ENCODE results near the gene CBFB.

The CBFB gene

GRCh38 chr16:67063008-67063407 lies 34.1 kb downstream of the CBFB start:
- no peaks in the 10 kb centered on the region for H3K27me3 ChIP-seq
- H3K4me1 ChIP-seq = peaks cover 16 to 57% (median 36%) of the 10 kb centered on the region in 10 experiments
- H3K4me2 ChIP-seq = peak overlapping the region; percentile 72 to 94 (median 81); a peak in 21 of 22 replicates
- peaks cover 48 to 79% (median 65%) of the 10 kb centered on the region in 11 experiments for H3K36me3 ChIP-seq
- peaks cover 0 to 37% (median 18%) of the 10 kb centered on the region in 11 experiments; a peak in 16 of 22 replicates for H3K9me3 ChIP-seq (replicated peaks in 1 of 11)
- H4K20me1 ChIP-seq = peaks cover 8 to 96% (median 69%) of the 10 kb centered on the region in 11 experiments; a peak in 17 of 22 replicates
- TF ChIP-seq Cebpa-rat (IDR thresholded peaks at IDR 0.05) = no peak
- peak overlapping the region in 7 of 10 experiments; percentile 33 to 47 (median 42); a peak in 9 of 20 replicates for H3K4me3 ChIP-seq
- H3K27ac ChIP-seq = peak overlapping the region in 9 of 11 experiments; percentile 25 to 85 (median 80); a peak in 17 of 22 replicates
- peak overlapping the region in 8 of 11 experiments; percentile 23 to 76 (median 64); a peak in 15 of 22 replicates for H3K9ac ChIP-seq

GRCh38 chr16:67068212-67068753 lies 39.3 kb downstream of the CBFB start:
- Histone ChIP-seq H3K4me1 (peaks cover 4 to 41% (median 18%) of the 10 kb centered on the region in 10 experiments), H3K27me3 (no peaks in the 10 kb centered on the region), H3K4me2 (no peak overlapping the region), H3K4me3 (no peak overlapping the region), H3K36me3 (peaks cover 77 to 100% (median 86%) of the 10 kb centered on the region in 11 experiments), H3K9me3 (replicated peaks in 1 of 11) (peaks cover 0 to 27% (median 15%) of the 10 kb centered on the region in 11 experiments; a peak in 15 of 22 replicates), H3K27ac (no peak overlapping the region), H4K20me1 (peaks cover 0 to 77% (median 45%) of the 10 kb centered on the region in 11 experiments; a peak in 16 of 22 replicates), H3K9ac (no peak overlapping the region)
- no peak for TF ChIP-seq Cebpa-rat (IDR thresholded peaks at IDR 0.05)

- no peak overlapping the region for H3K4me3 ChIP-seq
- no peak overlapping the region for H3K27ac ChIP-seq
- no peak for TF ChIP-seq Cebpa-rat (IDR thresholded peaks at IDR 0.05)
- no peak overlapping the region for H3K9ac ChIP-seq
- peaks cover 0 to 19% (median 0%) of the 10 kb centered on the region in 10 experiments; a peak in 7 of 20 replicates for H3K4me1 ChIP-seq
- H3K9me3 ChIP-seq (replicated peaks in 1 of 11) = peaks cover 0 to 20% (median 15%) of the 10 kb centered on the region in 11 experiments; a peak in 15 of 22 replicates
- peaks cover 0 to 66% (median 48%) of the 10 kb centered on the region in 11 experiments; a peak in 15 of 22 replicates for H4K20me1 ChIP-seq
- no peaks in the 10 kb centered on the region for H3K27me3 ChIP-seq
- H3K4me2 ChIP-seq = no peak overlapping the region
- peaks cover 94 to 100% (median 98%) of the 10 kb centered on the region in 11 experiments for H3K36me3 ChIP-seq
These were observed 42.6 kb downstream of the CBFB start for GRCh38 chr16:67071476-67072048.

GRCh38 chr16:67075331-67075730 lies 46.4 kb downstream of the CBFB start:
- Histone ChIP-seq H3K36me3 (peaks cover 90 to 100% (median 95%) of the 10 kb centered on the region in 11 experiments), H3K27ac (no peak overlapping the region), H3K4me3 (no peak overlapping the region), H3K4me2 (no peak overlapping the region), H3K9ac (no peak overlapping the region), H3K4me1 (peaks cover 0 to 4% (median 0%) of the 10 kb centered on the region in 10 experiments; a peak in 4 of 20 replicates), H4K20me1 (peaks cover 0 to 68% (median 44%) of the 10 kb centered on the region in 11 experiments; a peak in 17 of 22 replicates), H3K9me3 (replicated peaks in 1 of 11) (no peaks in the 10 kb centered on the region), H3K27me3 (no peaks in the 10 kb centered on the region)
- no peak for TF ChIP-seq Cebpa-rat (IDR thresholded peaks at IDR 0.05)

- Histone ChIP-seq H3K9me3 (replicated peaks in 1 of 11) (no peaks in the 10 kb centered on the region), H3K4me3 (no peak overlapping the region), H3K27ac (no peak overlapping the region), H3K4me1 (peaks cover 0 to 11% (median 2%) of the 10 kb centered on the region in 10 experiments; a peak in 13 of 20 replicates), H3K36me3 (peaks cover 78 to 91% (median 85%) of the 10 kb centered on the region in 11 experiments), H3K9ac (no peak overlapping the region), H4K20me1 (peaks cover 0 to 70% (median 45%) of the 10 kb centered on the region in 11 experiments; a peak in 17 of 22 replicates), H3K27me3 (no peaks in the 10 kb centered on the region), H3K4me2 (no peak overlapping the region)
- no peak for TF ChIP-seq Cebpa-rat (IDR thresholded peaks at IDR 0.05)
These were observed 48.9 kb downstream of the CBFB start for GRCh38 chr16:67077871-67078270.

GRCh38 chr16:67082100-67082499 lies 53.2 kb downstream of the CBFB start:
- H3K27me3 ChIP-seq = no peaks in the 10 kb centered on the region
- no peak overlapping the region for H3K9ac ChIP-seq
- peaks cover 51 to 90% (median 84%) of the 10 kb centered on the region in 11 experiments for H3K36me3 ChIP-seq
- no peak; a peak in 1 of 22 replicates for TF ChIP-seq Cebpa-rat (IDR thresholded peaks at IDR 0.05)
- H3K4me1 ChIP-seq = peaks cover 0 to 31% (median 23%) of the 10 kb centered on the region in 10 experiments; a peak in 18 of 20 replicates
- H4K20me1 ChIP-seq = peaks cover 3 to 76% (median 38%) of the 10 kb centered on the region in 11 experiments; a peak in 17 of 22 replicates
- H3K27ac ChIP-seq = no peak overlapping the region
- H3K4me2 ChIP-seq = no peak overlapping the region
- H3K9me3 ChIP-seq (replicated peaks in 1 of 11) = no peaks in the 10 kb centered on the region
- H3K4me3 ChIP-seq = no peak overlapping the region

- no peaks in the 10 kb centered on the region for H3K27me3 ChIP-seq
- no peak overlapping the region for H3K9ac ChIP-seq
- no peak overlapping the region for H3K4me3 ChIP-seq
- no peak for TF ChIP-seq Cebpa-rat (IDR thresholded peaks at IDR 0.05)
- peaks cover 3 to 76% (median 41%) of the 10 kb centered on the region in 11 experiments; a peak in 17 of 22 replicates for H4K20me1 ChIP-seq
- peak overlapping the region in 2 of 11 experiments; percentile 64 to 70; a peak in 4 of 22 replicates for H3K27ac ChIP-seq
- peaks cover 0 to 31% (median 23%) of the 10 kb centered on the region in 10 experiments; a peak in 18 of 20 replicates for H3K4me1 ChIP-seq
- peak overlapping the region in 8 of 11 experiments; percentile 10 to 81 (median 72); a peak in 12 of 22 replicates for H3K4me2 ChIP-seq
- H3K9me3 ChIP-seq (replicated peaks in 1 of 11) = no peaks in the 10 kb centered on the region
- H3K36me3 ChIP-seq = peaks cover 51 to 90% (median 85%) of the 10 kb centered on the region in 11 experiments
These were observed 53.9 kb downstream of the CBFB start for GRCh38 chr16:67082891-67083290.

- H4K20me1 ChIP-seq = peaks cover 11 to 75% (median 43%) of the 10 kb centered on the region in 11 experiments; a peak in 17 of 22 replicates
- H3K4me3 ChIP-seq = no peak overlapping the region
- H3K36me3 ChIP-seq = peaks cover 48 to 90% (median 82%) of the 10 kb centered on the region in 11 experiments
- H3K4me1 ChIP-seq = peaks cover 0 to 31% (median 23%) of the 10 kb centered on the region in 10 experiments; a peak in 18 of 20 replicates
- peak overlapping the region in 8 of 11 experiments; percentile 28 to 81 (median 71); a peak in 13 of 22 replicates for H3K4me2 ChIP-seq
- no peaks in the 10 kb centered on the region for H3K9me3 ChIP-seq (replicated peaks in 1 of 11)
- peak overlapping the region in 7 of 11 experiments; percentile 28 to 70 (median 55); a peak in 10 of 22 replicates for H3K27ac ChIP-seq
- H3K27me3 ChIP-seq = no peaks in the 10 kb centered on the region
- 0 out of 22 replicates have a peak, but pooled peaks of 2 of the 11 experiments have one; percentile 18 to 41 for TF ChIP-seq Cebpa-rat (IDR thresholded peaks at IDR 0.05)
- 0 out of 22 replicates have a peak overlapping the region, but pooled peaks of 1 of the 11 experiments have one; percentile 7 for H3K9ac ChIP-seq
These were observed 55.5 kb downstream of the CBFB start for GRCh38 chr16:67084345-67085028.

All from BLaER1 treated with 17β-estradiol and CSF1 and Interleukin-3, amounts not matched to agents 10 nM and 100 nM (cell line).